ENCODE data around the gene SLC8A1.

Gene SLC8A1

DNA sequence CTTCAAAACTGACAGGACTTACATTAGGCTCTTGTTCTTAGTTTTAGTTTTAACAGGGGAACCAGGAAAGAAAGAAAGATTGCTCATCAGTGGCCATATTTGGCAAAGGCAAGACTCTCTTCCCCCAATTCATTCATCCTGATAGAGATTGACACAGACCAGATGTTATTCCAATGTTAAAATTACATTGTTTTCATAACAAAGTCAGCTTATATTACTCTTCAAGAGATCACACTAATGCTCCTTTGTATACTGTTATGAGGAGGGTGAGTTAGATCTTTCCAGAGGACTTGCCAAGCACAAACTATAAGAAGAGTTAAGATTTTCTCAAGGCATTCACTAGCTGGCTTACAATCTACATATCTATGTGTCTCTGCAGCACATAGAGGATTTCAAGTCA is 252.1 kb downstream of the SLC8A1 start:
- CTCF ChIA-PET, result no interaction called here
- no peak for DNase-seq (ENCODE audit: low spot score)
- TF ChIP-seq, protein P1, sequence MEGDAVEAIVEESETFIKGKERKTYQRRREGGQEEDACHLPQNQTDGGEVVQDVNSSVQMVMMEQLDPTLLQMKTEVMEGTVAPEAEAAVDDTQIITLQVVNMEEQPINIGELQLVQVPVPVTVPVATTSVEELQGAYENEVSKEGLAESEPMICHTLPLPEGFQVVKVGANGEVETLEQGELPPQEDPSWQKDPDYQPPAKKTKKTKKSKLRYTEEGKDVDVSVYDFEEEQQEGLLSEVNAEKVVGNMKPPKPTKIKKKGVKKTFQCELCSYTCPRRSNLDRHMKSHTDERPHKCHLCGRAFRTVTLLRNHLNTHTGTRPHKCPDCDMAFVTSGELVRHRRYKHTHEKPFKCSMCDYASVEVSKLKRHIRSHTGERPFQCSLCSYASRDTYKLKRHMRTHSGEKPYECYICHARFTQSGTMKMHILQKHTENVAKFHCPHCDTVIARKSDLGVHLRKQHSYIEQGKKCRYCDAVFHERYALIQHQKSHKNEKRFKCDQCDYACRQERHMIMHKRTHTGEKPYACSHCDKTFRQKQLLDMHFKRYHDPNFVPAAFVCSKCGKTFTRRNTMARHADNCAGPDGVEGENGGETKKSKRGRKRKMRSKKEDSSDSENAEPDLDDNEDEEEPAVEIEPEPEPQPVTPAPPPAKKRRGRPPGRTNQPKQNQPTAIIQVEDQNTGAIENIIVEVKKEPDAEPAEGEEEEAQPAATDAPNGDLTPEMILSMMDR (conservative IDR thresholded peaks at IDR 0.05; ENCODE audit: low read depth), result no peak
- H3K27ac ChIP-seq, result no peak overlapping the region
- POLR2A ChIA-PET (ENCODE audit: low non-redundant PET), result no interaction called here

DNA sequence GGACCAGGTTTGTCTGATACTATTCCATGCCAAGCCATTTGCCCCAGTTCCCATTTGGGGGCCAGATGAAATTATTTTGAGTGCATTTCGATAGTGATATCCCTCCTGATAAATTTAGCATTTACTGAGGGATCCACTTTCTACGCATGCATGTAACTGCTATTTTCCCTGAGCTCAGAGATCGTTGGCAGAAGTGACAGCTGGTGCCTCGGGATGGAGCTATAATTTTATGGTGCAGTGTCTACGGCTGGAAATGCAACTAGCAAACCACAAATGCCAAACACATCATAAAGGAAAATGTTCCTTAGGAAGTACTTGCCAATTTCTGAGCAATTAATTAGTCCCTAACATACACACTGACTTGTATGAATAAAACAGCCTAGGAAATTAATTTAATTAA is 254.8 kb downstream of the SLC8A1 start:
- ChIA-PET POLR2A (ENCODE audit: low non-redundant PET) (no interaction called here), CTCF (interaction anchor here (0.6 kb wide), 1 partner anchor 14 kb away, joined by 3 read pairs; no protein-coding TSS in a partner anchor)
- no peak overlapping the region for H3K27ac ChIP-seq
- TF ChIP-seq, protein P1 (conservative IDR thresholded peaks at IDR 0.05; ENCODE audit: low read depth), result no peak
- no peak for DNase-seq (ENCODE audit: low spot score)

DNA sequence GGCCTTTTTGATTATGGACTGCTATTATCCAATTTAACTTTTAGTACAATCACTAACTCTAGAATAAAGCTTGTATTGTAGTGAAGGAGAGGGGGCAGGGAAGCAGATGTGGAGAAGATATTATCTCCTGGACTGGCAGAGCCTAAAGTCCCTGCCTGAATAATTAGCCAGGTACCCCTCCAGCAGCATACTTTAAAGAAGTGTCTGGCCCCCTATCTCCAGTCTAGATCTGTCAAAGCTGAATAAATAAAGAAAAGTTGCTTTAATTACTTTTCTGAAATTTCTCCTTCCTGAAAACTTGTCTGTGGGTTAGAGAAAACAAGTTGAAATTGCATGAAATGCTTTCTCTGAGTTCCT is 258.2 kb downstream of the SLC8A1 start:
- DNase-seq (ENCODE audit: low spot score), result no peak
- CTCF ChIA-PET, result interaction anchor here (0.6 kb wide), 1 partner anchor 10 kb away, joined by 3 read pairs; no protein-coding TSS in a partner anchor

DNA sequence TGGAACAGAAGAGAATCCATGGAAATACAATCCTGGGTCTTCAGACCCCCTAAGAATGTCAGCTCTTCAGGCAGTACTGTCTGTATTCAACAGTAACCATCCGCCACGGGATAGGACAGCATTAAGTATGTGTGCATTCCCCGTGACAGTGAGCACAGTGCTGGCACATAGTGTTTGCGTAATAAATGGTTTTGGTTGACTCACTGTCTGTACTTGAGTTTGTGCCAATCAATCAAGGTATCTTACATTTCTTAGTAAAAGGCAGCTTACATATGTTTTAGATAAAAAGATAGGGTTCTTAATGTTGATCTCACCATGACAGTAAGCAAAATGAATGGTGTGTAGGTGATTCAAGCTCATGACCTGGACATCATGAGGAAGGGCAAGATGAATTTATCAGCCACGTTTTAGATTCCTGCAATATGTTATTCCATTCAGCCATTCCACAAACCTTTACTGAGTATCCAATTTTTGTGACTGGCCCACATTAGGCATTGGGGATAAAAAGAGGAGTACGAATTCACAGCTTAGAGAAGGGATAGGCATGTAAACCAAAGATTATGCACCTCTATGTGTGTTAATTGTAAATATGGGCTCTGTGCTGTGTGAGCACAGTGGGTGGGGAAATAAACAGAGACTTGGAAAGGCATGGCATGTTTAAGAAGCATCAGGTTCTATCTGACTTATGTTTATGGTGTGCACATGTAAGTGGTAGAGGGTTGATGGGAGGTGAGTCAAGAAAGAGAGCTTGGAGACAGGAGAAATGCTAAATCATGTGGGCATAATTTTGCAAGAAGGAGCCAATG is 258.8 kb downstream of the SLC8A1 start:
- POLR2A ChIA-PET (ENCODE audit: low non-redundant PET), result no interaction called here
- DNase-seq (ENCODE audit: low spot score), result peak; percentile 13
- no peak overlapping the region for H3K27ac ChIP-seq
- CTCF ChIA-PET, result interaction anchor here (0.6 kb wide), 1 partner anchor 10 kb away, joined by 3 read pairs; no protein-coding TSS in a partner anchor
- TF ChIP-seq, protein P1 (conservative IDR thresholded peaks at IDR 0.05; ENCODE audit: low read depth), result no peak

More for the DNA sequence above, 258.2 kb downstream of the SLC8A1 start:
- no peak overlapping the region for H3K27ac ChIP-seq
- POLR2A ChIA-PET (ENCODE audit: low non-redundant PET), result no interaction called here
- TF ChIP-seq, protein P1 (conservative IDR thresholded peaks at IDR 0.05; ENCODE audit: low read depth), result no peak

DNA sequence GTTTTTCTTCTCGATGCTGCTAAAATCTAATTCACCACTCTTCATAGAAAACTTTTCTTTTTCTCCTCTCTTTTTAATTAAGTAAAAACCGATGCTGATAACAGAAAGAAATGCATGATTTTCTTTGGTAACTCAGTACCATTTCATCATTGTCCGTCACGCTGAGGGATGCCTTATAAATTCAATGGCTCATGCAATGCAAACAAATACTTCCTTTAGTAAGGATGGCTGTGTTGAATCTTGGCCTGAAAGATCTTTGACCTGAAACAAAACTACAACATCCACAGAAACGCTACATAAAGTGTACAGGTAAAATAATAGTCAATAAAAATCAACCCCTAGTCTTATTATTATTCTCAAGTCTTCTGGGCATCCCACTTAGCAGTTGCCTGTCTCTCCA is 261.4 kb downstream of the SLC8A1 start:
- POLR2A ChIA-PET (ENCODE audit: low non-redundant PET), result no interaction called here
- CTCF ChIA-PET, result no interaction called here
- TF ChIP-seq, protein P1 (conservative IDR thresholded peaks at IDR 0.05; ENCODE audit: low read depth), result no peak

DNA sequence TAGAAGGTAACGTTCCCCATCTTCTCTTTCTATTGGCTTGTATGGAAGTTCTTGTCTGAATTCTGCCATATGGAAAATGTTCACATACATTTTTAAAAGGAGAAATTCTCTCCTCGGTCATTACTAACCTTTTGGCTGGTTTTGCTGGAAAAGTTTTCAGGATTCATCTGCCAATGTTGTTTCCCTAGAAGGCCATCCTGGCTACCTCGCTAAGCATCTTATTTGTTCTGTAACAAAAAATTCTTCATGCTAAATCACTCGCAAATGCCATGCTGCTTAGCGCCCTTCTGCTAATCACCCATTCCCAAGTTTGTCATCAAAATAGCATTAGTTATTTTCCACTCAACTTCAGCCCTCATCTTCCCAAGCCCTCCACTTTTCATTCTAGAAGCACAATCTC is 262.0 kb downstream of the SLC8A1 start:
- CTCF ChIA-PET, result no interaction called here
- no peak for DNase-seq (ENCODE audit: low spot score)
- no peak overlapping the region for H3K27ac ChIP-seq
- POLR2A ChIA-PET (ENCODE audit: low non-redundant PET), result no interaction called here
- TF ChIP-seq, protein P1 (conservative IDR thresholded peaks at IDR 0.05; ENCODE audit: low read depth), result no peak

More for the DNA sequence above, 261.4 kb downstream of the SLC8A1 start:
- H3K27ac ChIP-seq, result no peak overlapping the region
- no peak for DNase-seq (ENCODE audit: low spot score)
